ENCODE results near the gene MMP14. TPM values are rescaled to one million over a fixed set of nuclear protein-coding genes. Genes with fewer than 3 reads are reported as not detected.

The MMP14 gene
- total and polyA plus RNA-seq, 2 of the 8 experiments (the other 6 are each of a cell fraction or from before 2014, with no cell fraction given), result 58.2 to 86.8 TPM

DNA sequence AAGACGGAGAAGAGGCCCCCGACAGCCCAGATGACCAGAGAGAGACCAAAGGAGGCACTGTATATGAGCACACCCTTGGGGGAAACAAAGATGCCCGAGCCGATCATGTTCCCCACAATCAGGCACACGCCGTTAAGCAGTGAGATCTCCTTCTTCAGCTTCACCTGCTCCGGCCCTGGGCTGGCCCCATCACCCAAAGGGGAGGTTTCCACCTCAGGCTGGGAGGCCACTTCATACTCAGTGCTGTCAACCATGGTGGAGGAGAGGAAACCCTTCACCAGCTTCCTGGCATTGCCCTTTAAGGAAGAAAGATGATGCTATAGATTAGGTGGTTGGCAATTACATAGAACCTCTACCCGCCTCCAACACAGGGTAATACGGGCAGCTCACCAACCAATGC is 23.2 kb upstream of the MMP14 start:
- Histone ChIP-seq H3K18ac (ENCODE audit: extremely low read depth, low read length) (no peak overlapping the region), H3K9me3 (ENCODE audit: insufficient read depth in 2 of 2, low read depth in 1 of 2, low read length in 1 of 2) (no peaks in the 10 kb centered on the region), H2BK20ac (ENCODE audit: low read length) (no peak overlapping the region), H2AK5ac (ENCODE audit: low read depth, low read length) (no peak overlapping the region; the same call in 1 of the 2 replicates), H4K20me1 (replicated peaks in 1 of 2; ENCODE audit: control insufficient read depth in 1 of 2, insufficient read depth in 2 of 2, low read length in 2 of 2) (no peaks in the 10 kb centered on the region), H3K14ac (ENCODE audit: insufficient read length) (no peak overlapping the region), H3K4me1 (replicated peaks in 1 of 4; ENCODE audit: control insufficient read depth in 3 of 4, insufficient read depth in 4 of 4, low read length in 3 of 4) (peaks cover 5 to 16% (median 11%) of the 10 kb centered on the region in 4 experiments), H2BK120ac (replicated peaks; ENCODE audit: low read depth, low read length) (no peak overlapping the region), H3K4me2 (ENCODE audit: insufficient read depth in 1 of 2, low read depth in 2 of 2, low read length in 2 of 2) (peak overlapping the region in 1 of 2 experiments; percentile 38; a peak in 1 of 4 replicates), H3K27me3 (replicated peaks in 1 of 4; ENCODE audit: control insufficient read depth in 3 of 4, extremely low read depth in 1 of 4, insufficient read depth in 3 of 4, low read length in 3 of 4) (no peaks in the 10 kb centered on the region), H3K56ac (replicated peaks; ENCODE audit: insufficient read length, low read depth, low read length) (no peak overlapping the region), H3K79me1 (ENCODE audit: low read depth, low read length) (no peaks in the 10 kb centered on the region), H3K36me3 (ENCODE audit: control insufficient read depth in 2 of 4, insufficient read depth in 4 of 4, low read length in 3 of 4) (no peaks in the 10 kb centered on the region), H3K23me2 (ENCODE audit: low read depth, low read length) (no peaks in the 10 kb centered on the region; the same call in 1 of the 2 replicates), H3K23ac (ENCODE audit: insufficient read length) (no peak overlapping the region), H3K9ac (replicated peaks in 1 of 4; ENCODE audit: extremely low read depth in 1 of 4, low read depth in 3 of 4, low read length in 3 of 4) (no peak overlapping the region), H3K4me3 (ENCODE audit: extremely low read depth in 1 of 4, insufficient read depth in 2 of 4, low read depth in 3 of 4, low read length in 4 of 4) (no peak overlapping the region), H2BK15ac (ENCODE audit: low read length) (no peak overlapping the region), H2BK5ac (ENCODE audit: low read depth, low read length) (no peak overlapping the region; the same call in 1 of the 2 replicates), H3K79me2 (ENCODE audit: control insufficient read depth in 1 of 2, insufficient read depth in 2 of 2, low read length in 2 of 2) (no peaks in the 10 kb centered on the region), H2BK12ac (ENCODE audit: low read depth, low read length) (no peak overlapping the region), H4K8ac (ENCODE audit: extremely low read depth, insufficient read depth, low read length) (no peak overlapping the region), H4K5ac (ENCODE audit: insufficient read length, low read depth, low read length) (no peak overlapping the region), H3K4ac (replicated peaks; ENCODE audit: insufficient read length, low read depth, low read length) (no peak overlapping the region), H4K91ac (replicated peaks; ENCODE audit: insufficient read length, low read length) (no peak overlapping the region), H3K27ac (ENCODE audit: low read depth, low read length) (no peak overlapping the region), H2AFZ (ENCODE audit: low read length) (peak overlapping the region; percentile 29; the same call in 1 of the 2 replicates)
- ChIA-PET CTCF (ENCODE audit: partially characterized antibody) (interaction anchor here (0.6 to 53.1 kb wide), 20 partner anchors 10 to 242 kb away, joined by 3 to 1562 read pairs (median 4); partner anchors contain the start of genes LRP10, MMP14, OXA1L and REM2), POLR2A (ENCODE audit: partially characterized antibody) (interaction anchor here (0.8 to 2.7 kb wide), 6 partner anchors 9 to 35 kb away, joined by 3 to 20 read pairs (median 4); no protein-coding TSS in a partner anchor)
- DNase-seq (ENCODE audit: low read depth in 1 of 2, low spot score in 2 of 2), result no peak
- 72% methylated on average over 8 of the region's 9 CpGs; no CpG with 5 or more reads in 1 of the 2 experiments for WGBS, 2 experiments (ENCODE audit: extremely low coverage in 1 of 2, insufficient coverage in 1 of 2, insufficient read length in 1 of 2, insufficient replicate concordance in 2 of 2, low coverage in 1 of 2, low lambda C conversion rate in 2 of 2, missing lambda C conversion rate in 1 of 2)
- FAIRE-seq, result no peak
- TF ChIP-seq CBX8 (IDR thresholded peaks at IDR 0.05; ENCODE audit: borderline replicate concordance, low read depth, low read length) (no peak), POU5F1 (IDR thresholded peaks at IDR 0.05; ENCODE audit: low read depth, low read length) (peak; percentile 26; the same call in 1 of the 2 replicates)

Measured in H1 (cell line).